K562 (cell line): ENCODE measurements around the gene ATP1A2.

Experiments
- HMG20B ChIP-seq: fragments of 250-450 bp; sonication (Bioruptor Pico); IDR thresholded peaks from 2 replicates; pipeline ENCODE4 v1.5.0; 2021; ENCODE audit warnings: mild to moderate bottlenecking
- SRF ChIP-seq, 2 experiments: fragments of 250-450, 450-650 bp in 1 of 2; sonication (Bioruptor Pico) in 1 of 2; sonication (generic) in 1 of 2; formaldehyde crosslinking; IDR thresholded peaks; 2 replicates each; pipeline versions ENCODE4 v1.5.0 to v1.5.1; 2020 to 2022; ENCODE audit warnings: mild to moderate bottlenecking in 1 of 2, missing genetic modification reagents in 1 of 2
- ZNF780A ChIP-seq: fragments of 250-450 bp; sonication (Bioruptor Pico); IDR thresholded peaks from 2 replicates; pipeline ENCODE4 v1.5.0; 2021; ENCODE audit warnings: mild to moderate bottlenecking
- TF ChIP-seq, protein P1 (sequence below), 2 experiments: fragments of 450-650 bp; formaldehyde crosslinking in 1 of 2; IDR thresholded peaks; 2 replicates each; pipeline versions ENCODE4 v1.4.0 to v1.6.1; 2014 to 2020; ENCODE audit warnings: mild to moderate bottlenecking in 2 of 2, borderline replicate concordance in 1 of 2, low read depth in 1 of 2
- TF ChIP-seq, protein P2 (sequence below), 3 experiments: IDR thresholded peaks in 2 of 3; conservative IDR thresholded peaks in 1 of 3; 2 replicates each; pipeline ENCODE4 v1.5.1; 2011 to 2012; ENCODE audit warnings: low read length in 3 of 3, mild to moderate bottlenecking in 3 of 3, control low read depth in 2 of 3, improper control_type of control experiment in 1 of 3, inconsistent platforms in 1 of 3, low read depth in 1 of 3, mixed read lengths in 1 of 3, moderate library complexity in 1 of 3; ENCODE audit not compliant: insufficient read depth in 2 of 3

DNA sequence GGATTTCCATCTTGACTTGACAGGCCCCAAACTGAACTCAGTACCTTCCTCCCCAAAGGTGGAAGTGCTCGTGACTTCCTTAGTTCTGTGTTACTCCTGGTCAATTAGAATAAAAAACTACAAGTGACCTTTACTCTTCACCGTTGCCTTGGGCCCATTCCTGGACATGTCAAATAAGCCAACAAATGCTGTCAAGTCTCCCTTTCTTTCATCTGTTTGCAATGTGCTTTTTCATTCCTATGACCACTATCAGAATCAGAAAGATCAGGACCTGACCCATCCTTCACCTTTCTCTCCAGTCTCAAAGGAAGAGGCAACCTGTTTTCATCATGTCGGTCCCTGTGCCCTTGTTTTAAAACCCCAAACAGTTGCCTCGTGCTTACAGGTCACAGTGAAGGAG is 40.7 kb upstream of the ATP1A2 start:
- TF ChIP-seq, protein P1, sequence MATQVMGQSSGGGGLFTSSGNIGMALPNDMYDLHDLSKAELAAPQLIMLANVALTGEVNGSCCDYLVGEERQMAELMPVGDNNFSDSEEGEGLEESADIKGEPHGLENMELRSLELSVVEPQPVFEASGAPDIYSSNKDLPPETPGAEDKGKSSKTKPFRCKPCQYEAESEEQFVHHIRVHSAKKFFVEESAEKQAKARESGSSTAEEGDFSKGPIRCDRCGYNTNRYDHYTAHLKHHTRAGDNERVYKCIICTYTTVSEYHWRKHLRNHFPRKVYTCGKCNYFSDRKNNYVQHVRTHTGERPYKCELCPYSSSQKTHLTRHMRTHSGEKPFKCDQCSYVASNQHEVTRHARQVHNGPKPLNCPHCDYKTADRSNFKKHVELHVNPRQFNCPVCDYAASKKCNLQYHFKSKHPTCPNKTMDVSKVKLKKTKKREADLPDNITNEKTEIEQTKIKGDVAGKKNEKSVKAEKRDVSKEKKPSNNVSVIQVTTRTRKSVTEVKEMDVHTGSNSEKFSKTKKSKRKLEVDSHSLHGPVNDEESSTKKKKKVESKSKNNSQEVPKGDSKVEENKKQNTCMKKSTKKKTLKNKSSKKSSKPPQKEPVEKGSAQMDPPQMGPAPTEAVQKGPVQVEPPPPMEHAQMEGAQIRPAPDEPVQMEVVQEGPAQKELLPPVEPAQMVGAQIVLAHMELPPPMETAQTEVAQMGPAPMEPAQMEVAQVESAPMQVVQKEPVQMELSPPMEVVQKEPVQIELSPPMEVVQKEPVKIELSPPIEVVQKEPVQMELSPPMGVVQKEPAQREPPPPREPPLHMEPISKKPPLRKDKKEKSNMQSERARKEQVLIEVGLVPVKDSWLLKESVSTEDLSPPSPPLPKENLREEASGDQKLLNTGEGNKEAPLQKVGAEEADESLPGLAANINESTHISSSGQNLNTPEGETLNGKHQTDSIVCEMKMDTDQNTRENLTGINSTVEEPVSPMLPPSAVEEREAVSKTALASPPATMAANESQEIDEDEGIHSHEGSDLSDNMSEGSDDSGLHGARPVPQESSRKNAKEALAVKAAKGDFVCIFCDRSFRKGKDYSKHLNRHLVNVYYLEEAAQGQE (IDR thresholded peaks at IDR 0.05; ENCODE audit: borderline replicate concordance), result no peak
- TF ChIP-seq, protein P1 (CRISPR knock-in tag; IDR thresholded peaks at IDR 0.05; ENCODE audit: low read depth), result no peak
- no peak for TF ChIP-seq SRF (CRISPR knock-in tag; IDR thresholded peaks at IDR 0.05)
- TF ChIP-seq ZNF780A (CRISPR knock-in tag), result no peak
- TF ChIP-seq, protein P2, sequence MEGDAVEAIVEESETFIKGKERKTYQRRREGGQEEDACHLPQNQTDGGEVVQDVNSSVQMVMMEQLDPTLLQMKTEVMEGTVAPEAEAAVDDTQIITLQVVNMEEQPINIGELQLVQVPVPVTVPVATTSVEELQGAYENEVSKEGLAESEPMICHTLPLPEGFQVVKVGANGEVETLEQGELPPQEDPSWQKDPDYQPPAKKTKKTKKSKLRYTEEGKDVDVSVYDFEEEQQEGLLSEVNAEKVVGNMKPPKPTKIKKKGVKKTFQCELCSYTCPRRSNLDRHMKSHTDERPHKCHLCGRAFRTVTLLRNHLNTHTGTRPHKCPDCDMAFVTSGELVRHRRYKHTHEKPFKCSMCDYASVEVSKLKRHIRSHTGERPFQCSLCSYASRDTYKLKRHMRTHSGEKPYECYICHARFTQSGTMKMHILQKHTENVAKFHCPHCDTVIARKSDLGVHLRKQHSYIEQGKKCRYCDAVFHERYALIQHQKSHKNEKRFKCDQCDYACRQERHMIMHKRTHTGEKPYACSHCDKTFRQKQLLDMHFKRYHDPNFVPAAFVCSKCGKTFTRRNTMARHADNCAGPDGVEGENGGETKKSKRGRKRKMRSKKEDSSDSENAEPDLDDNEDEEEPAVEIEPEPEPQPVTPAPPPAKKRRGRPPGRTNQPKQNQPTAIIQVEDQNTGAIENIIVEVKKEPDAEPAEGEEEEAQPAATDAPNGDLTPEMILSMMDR (IDR thresholded peaks at IDR 0.05 in 2 of 3, conservative IDR thresholded peaks at IDR 0.05 in 1 of 3; ENCODE audit: insufficient read depth in 2 of 3, low read depth in 1 of 3, low read length in 3 of 3), result no peak
- no peak for TF ChIP-seq HMG20B (CRISPR knock-in tag)
